ENCODE data around the gene PRRT1B.

DNA sequence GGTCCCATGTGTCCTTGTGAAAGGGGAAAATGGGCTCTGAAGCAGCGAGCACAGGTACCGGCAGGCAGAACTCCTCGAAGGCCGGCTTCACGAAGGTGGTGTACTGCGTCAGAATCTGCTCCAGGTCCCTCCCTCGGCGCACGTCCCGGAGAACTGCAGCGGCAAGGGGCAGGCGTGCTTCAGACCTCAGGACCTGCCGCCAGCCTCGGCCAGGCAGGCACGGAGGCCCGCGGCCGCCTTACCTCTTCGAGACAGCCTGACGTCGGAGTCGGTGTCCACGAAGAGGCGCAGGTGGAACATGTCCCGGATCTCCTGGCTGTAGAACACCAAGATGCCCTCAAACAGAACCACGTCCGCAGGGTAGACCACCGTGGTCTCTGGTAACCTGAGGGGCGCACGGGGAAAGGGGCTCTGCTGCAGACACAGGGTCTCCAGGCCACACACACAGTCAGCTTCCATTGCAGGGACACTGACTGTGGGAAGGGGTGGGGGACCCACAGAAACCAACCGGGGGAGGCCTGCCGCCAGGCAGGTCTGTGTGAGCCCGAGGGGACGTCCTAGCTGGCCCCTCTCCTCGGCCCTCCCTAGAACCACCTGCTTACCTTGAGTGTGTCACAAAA is 16.3 kb upstream of the PRRT1B start:
- TF ChIP-seq POLR2A (IDR thresholded peaks at IDR 0.05; ENCODE audit: low read length): no peak
- TF ChIP-seq GATA1 (IDR thresholded peaks at IDR 0.05; ENCODE audit: low read depth, low read length): no peak

Data from erythroblast (primary cell).